Activated CD4-positive, alpha-beta T cell treated with anti-CD3 and anti-CD28 coated beads, Interleukin-2, amount 50 U/mL, for 24 hours (primary cell): Measurements from ENCODE around the gene MTHFD1.

Source experiments
- DNase-seq, 2 donors: peaks; one replicate each; pipeline ENCODE4 v3.0.0-alpha.2; 2020; ENCODE audit warnings: low read depth in 1 of 2, low spot score in 1 of 2

MTHFD1 gene

DNA sequence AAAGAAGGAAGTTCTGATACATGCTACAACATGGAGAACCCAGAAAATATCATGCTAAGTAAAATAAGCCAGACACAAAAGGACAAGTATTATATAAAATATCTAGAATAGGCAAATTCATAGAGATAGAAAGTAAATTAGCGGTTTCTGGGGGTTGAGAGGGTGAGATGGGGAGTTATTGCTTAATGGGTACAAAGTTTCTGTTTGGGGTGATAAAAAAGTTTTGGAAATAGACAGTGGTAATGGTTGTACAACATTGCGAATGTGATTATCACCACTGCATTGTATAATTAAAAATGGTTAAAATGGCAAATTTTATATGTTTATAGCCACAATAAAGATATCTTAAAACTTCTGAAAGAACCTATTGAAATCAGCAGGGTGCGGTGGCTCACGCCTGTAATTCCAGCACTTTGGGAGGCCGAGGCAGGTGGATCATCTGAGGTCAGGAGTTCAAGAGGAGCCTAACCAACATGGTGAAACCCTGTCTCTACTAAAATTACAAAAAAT lies 100.5 kb downstream of the MTHFD1 start:
- DNase-seq: no peak

DNA sequence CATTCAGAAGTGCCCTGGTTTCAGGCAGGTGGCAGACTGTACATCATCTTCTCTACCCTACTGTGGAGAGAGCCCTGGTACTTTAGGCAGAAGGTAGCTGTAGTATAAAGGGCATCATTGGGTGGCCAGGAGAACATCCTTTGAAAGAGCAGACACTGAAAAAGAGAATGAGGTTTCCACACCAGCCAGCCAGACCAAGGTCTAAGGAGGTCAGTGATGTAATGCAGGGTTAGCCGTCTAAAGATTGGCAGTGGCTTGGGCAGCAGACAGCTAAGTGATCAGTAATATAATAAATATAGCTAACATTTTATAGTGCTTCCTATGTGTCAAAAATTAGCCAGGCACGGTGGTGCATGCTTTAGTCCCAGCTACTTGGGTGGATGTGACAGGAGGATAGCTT lies 103.5 kb downstream of the MTHFD1 start:
- DNase-seq: no peak

DNA sequence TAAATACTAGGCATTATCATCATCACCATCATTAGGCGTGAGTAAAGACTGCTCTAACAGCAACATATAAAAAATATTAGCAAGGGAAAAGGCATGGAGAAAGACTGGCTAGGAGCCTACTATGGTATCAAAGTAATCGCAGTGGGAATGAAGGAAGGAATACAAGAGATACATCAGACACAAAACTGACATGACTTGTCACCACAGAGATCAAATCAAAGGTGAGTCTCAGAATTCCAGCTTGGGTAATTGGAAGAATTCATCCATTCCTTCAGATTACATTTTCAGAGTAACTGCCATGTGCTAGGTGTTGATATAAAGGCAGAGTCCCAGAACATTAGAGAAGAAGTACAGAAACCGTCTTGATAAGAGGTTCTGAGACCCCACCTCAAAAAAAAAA lies 105.3 kb downstream of the MTHFD1 start:
- DNase-seq: no peak

DNA sequence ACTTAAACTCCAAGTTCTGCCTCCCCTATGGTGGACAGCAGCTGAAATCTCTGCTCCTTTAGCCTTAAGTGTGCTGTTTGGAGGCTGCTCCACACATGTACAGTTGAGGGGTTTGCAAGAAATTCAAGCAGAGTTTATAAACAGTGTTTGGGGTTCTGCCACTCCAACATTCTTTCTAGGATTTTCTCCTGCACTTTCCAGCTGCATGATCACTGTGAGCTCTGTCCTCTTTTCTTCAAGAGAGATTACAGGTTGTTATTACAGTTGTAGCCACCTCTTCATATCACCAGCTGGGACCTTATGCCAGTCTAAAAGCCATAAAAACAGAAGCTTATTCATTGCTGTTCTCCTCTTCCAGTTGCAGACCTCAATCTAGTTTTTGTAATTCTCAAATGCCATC lies 107.1 kb downstream of the MTHFD1 start:
- DNase-seq: no peak

DNA sequence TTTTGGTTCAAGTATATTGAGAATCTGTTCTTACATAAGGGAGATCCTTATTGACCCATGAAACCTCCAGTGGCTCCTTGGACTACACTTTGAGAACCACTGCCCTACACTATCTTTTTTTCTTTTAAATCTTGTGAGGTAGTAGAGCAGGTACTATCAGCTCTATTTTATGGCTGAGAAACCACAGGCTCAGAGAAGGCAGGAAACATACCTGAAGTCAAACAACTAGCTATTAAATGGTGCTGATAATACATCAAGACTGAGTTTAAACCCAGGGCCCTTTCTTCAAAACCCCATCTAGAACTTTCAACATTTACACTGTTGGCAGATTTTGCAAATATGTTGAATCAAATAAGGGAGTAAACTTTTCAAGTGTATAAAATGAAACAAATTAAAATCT lies 108.6 kb downstream of the MTHFD1 start:
- DNase-seq: no peak

DNA sequence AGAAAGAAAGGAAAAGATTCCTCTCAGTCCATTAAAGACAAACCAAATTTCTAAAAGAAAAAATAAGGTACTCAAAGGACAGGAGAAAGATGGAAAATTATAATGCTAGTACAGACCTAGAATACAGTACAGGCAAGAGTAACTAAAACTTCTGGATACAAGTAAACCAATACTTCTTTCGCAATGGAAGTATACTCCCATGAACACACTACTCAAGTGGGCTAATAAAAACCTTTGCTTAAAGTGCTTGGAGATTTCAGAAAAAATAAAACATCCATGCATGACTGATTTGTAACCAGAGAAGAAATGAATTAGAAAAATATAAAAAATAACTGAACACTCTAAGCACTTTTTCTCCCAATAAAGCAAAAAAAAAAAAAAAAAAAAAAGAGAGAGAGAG lies 111.9 kb downstream of the MTHFD1 start:
- DNase-seq: no peak

DNA sequence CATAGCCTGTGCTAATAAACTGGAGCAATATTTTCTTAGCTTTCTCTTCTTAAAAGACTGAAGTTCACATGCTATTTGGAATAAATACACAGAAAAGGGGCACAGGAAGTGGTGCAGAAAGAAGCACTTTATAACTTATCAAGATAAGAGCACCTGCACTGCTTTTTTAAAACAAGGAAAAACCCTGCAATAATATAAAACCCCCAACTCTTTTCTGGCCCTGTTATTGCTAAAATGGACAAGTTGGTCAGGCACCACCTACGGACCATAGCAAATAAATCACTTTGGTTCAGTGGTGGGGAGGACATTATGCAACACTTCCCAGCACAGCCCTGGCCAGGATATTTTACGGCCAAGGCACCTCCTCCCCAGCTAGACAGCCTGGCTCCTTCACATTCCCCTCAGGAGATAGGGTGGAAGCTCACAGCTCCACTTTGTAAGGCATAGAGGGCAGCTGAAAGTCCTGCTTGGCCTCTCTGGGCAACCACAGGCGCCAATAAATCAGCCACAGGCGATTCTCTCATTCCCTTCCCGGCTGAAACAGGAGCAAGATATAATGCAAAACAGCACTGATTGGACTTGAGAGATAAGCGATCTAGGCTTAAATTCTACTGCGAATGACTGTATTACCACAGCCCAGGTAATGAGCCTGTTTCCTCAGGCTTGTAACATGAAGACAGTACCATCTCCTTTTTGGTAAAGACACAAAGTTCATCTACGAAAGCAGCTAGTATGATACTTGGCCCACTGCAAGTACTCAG lies 113.4 kb downstream of the MTHFD1 start:
- no peak for DNase-seq

DNA sequence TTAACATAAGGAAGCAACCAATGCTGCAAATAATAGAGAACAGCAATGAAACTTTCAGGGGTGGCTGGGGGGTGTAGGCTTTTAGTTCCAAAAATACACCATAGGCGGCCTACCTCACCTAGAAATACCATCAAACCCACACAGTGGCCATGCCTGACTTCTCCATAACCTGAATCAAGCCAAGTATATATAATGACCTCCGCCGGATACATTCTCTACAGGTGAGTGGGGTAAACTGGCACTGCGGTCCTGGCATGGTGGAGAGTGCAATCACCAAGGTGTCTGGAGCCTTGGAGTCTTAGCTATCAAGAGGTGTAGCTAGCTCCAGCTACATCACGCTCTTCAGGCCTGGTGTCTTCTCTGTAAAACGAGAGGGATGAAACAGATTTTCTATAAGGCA lies 114.3 kb downstream of the MTHFD1 start:
- DNase-seq: no peak

DNA sequence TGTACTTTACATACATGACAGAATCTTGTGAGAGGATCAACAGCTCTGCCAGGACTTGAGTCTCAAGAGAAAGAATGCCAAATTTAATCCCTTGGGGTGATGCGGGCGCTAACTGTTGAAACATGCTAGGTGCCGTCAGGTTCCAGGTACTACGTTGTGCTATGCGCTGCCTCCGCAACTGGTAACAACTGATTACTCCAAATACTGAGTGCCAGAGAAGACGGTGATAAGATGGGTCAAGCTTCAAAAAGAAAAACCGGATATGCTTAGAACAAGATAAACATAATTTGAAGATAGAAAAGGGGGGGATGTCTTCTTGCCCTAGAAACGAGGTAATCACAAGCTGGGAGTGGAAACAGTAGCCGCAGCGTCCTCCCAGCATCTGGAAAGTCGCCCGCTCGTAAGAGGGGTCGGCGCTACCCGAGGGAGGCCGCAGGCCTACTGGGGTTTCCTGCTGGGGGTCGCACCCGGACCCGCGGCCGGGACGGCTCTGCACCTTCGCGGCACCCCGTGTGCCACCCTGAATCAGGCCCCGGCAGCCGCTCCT lies 114.8 kb downstream of the MTHFD1 start:
- DNase-seq: no peak

DNA sequence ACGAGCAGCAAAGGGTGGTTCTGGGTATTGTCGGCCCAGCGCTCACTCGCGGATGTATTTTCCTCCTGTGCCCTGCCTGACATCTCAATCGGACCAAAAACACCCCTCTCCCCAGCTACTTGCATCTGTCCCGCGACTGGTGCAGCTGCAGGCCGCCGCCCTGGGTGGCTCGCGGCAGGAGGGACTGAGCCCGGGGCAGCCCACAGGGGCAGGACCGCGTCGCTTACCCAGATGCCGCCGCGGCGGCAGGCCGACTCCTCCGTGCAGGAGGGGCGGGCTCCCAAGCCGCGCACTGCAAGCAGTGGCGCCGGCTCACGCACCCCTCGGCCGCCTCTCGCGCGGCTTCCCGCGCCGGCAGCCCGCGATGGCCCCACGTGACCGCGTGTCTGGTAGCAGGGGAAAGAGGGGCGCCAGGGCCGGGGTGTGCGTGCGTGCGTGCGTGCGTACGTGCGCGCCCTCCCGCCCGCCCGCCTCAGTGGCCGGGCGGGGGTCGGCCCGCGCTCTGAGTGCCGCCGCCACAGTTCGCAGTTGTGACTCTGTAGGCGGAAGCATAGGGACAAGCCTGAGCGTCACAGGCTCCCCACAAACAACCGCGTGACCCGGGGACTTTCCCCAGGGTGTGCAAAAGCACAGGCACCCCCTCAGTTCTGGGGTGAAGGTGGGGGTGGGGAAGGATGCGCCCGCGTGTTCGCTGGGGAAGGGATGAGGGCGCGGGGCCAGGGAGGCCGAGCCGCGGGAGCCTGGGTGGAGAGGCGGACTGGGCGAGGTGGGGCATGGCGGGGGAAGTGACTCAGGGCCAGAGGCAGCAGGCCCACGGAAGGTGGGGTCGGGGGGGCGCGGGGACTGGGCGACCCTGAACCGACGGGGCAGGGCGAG lies 115.5 kb downstream of the MTHFD1 start, which contains the start of gene ZBTB25:
ZBTB25 (minus strand) TSS at position 405 of the 876 bp plus-strand sequence. CDS start 13,305 bp downstream, outside the sequence.
- peak; percentile 81 to 93 for DNase-seq

DNA sequence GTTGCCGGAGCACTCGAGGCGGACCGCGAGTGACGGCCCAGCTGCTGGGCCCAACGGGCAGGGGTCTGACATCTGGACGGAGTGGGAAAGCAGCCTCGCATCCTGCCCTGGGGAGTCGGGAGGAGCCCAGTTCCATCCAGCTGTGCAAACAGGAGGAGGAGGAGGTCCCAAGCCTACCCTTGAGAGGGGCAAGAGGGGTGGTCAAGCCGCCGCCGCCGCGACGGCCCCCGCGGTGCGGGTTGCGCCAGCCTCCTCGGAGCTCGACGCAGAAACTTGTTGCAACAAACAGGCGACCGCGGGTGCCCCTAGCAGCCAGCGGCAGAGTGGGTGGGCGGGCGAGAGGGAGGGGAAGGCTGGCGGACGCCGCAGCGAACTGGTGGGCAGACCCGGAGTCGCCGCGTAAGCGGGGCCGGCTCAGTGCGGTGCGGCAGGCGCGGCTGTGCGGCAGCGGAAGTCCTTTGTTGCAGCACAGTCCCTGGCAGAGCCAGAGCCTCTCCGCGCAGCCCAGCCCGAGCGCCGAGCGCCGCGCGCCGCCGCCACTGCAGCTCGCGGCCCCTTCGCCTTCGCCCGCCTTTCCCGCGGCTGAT lies 116.2 kb downstream of the MTHFD1 start, which contains the start of gene ZBTB1:
ZBTB1 (plus strand) TSS at position 461 of the 587 bp plus-strand sequence. CDS start 16,735 bp downstream, outside the sequence.
- peak; percentile 78 to 81 for DNase-seq

DNA sequence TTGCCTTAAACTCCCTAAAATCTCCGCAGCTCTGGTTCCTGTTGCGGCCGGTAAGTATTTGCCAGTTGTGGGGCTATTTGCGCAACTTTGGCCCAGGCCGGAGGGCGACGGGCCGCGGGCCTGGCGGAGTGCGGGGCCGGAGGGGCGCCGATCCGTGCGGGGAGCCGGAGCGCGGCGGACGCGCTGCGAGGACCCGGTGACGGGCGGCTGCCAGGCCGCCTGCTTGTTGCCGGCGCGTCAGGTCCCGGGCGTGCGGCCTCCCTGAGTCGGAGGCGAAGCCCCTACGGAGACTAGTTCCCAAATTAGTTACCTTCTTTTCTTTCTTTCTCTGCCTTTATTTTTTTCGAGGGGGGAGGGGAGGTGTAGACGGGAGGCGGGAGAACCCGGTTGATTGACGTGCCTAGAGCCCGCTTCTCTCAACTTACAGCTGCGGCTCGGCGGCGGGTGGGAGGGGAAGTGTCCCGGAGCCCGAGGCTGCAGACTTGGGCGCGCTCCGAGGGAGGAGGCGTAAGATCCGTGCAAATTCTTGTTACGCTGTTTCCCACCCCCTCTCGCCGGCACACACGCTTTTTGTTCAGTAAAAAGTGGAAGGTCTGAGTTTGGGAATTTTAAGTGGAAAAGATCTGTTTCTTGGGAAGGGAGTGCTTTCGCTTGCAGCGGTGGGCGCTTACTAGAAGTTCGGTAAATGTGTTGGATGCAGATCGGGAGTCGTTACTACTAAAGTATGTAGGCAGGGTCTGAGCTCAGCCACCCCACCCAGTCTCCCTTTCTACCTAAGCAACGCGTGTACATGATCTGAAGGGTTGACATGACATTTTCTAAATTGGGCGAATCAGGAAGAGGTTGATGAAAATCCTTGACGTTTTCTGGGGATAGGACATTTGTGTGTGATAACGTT lies 117.0 kb downstream of the MTHFD1 start:
- peak; percentile 54 to 83 for DNase-seq

DNA sequence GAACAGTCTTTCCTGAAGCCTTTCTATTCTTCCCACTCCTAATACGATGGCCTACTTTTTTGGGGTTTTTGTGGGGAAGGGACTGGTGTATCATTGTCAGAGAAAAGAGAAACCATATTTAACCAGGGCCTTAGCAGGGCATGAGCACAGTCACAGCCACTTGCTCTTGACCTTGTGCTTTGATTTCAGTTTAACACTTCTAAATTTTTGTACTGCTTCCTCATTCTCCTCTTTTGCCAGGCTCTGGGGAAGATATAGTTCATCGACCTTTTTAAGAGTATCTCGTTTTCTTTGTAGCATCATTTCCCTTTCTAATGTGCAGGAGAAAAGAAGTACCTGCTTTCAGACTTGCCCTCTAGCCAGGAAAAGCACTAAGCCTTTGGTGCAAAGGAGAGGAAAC lies 118.6 kb downstream of the MTHFD1 start:
- no peak for DNase-seq

DNA sequence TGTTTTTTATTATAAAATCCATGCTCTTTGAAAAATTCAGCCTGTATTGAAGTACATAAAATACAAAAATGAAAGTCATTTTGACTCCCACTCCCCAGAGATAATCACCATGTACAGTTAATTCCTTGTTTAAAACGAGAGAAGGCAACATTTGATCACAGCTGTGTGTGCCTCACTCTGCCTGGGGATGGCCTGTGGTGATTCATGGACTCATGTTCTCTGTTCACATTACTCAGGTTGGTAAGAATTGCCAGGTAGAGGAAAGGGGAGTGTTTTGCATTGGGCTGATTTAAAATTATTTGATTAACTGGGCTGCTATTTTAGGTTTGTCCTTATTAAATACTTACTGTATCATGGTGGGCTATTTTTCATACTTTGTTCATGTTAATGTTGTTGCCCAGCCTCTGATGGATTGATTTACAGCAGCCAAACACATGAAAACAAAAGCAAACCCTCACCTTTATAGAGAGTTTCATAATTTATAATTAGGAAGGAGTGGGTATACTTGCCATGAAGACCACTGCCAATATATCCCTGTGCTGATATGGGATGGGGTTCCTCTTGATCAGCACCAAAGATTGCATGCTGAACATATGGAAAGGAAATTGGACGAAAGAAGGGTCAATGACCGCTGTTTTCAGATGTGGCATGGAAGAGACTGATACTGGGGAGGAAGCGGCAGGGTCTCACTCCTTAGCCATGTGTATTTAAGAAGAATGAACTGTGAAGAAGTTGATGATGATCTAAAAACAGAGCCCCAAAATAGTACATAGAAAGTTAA lies 119.4 kb downstream of the MTHFD1 start:
- peak in 1 of 2 donors; percentile 26 for DNase-seq

DNA sequence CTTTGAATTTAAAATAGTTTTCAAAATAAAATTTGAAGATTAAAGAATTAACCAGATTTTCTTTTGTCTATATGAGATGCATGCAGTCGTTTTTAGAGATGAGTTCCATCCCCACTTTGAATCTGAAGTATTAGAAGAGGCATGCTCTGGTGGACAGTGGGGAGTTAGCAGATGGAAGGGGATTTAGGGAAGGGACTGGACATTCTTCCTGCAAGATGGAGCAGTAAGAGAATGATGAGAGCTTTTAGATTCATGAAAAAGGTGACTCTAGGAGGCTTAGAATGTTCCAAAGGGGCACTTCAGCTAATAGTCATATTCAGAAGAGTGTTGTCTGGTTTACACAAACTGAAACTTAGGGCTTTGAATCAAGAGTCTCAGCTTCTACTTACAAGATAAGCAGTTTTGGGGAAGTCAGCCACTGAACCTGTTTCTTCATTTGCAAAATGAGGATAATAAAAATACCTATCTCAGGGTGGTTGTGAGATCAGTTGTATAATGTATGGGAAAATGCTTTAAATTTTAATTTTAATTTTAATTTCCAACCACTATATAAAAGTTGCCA lies 120.1 kb downstream of the MTHFD1 start:
- no peak for DNase-seq

DNA sequence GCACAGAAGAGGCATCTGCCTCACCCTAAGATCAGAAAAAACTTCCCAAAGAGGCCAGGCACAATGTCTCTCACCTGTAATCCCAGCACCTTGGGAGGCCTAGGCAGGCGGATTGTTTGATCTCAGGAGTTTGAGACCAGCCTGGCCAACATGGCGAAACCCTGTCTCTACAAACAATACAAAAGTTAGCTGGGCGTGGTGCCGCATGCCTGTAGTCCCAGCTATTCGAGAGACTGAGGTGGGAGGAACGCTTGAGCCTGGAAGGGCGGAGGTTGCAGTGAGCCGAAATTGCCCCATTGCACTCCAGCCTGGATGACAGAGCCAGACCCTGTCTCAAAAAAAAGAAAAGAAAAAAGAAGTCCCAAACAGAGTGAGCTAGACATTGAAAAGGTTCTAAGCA lies 120.9 kb downstream of the MTHFD1 start:
- no peak for DNase-seq
